Measurements from ENCODE around the gene CAPN13. TPM values are rescaled to one million over a fixed set of nuclear protein-coding genes. Genes with fewer than 3 reads are reported as not detected.

CAPN13 gene, protein sequence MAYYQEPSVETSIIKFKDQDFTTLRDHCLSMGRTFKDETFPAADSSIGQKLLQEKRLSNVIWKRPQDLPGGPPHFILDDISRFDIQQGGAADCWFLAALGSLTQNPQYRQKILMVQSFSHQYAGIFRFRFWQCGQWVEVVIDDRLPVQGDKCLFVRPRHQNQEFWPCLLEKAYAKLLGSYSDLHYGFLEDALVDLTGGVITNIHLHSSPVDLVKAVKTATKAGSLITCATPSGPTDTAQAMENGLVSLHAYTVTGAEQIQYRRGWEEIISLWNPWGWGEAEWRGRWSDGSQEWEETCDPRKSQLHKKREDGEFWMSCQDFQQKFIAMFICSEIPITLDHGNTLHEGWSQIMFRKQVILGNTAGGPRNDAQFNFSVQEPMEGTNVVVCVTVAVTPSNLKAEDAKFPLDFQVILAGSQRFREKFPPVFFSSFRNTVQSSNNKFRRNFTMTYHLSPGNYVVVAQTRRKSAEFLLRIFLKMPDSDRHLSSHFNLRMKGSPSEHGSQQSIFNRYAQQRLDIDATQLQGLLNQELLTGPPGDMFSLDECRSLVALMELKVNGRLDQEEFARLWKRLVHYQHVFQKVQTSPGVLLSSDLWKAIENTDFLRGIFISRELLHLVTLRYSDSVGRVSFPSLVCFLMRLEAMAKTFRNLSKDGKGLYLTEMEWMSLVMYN
- total RNA-seq = under 0.01 TPM in 1 of 2 replicates, not detected in the other

DNA sequence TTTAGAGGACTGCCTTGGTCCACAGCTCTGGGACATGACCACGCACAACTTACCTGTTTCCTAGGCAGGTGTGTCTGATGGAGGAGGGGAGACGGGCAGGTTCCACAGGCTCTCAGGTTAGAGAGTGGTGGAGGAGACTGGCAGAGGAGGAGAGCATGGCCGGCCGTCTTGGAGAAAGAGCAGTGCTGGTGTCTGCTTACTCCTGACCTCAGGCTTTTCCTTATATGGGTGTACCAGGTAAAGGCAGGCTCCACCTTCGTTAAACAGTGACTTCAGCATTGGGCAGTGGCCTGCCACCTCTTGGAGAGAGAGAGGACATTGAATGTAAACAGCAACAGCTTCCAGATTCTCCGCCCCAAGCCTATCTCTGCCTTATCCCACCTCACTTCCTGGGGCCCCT lies at the start of gene CAPN13:
Gene CAPN13, minus strand, starts transcription at position 198 of the 400 bp plus-strand sequence. CDS start 20,121 bp downstream, outside the sequence.
- DNase-seq (ENCODE audit: low read depth) (peak; percentile 73), FAIRE-seq (peak; percentile 60)
- TF ChIP-seq, protein P1, sequence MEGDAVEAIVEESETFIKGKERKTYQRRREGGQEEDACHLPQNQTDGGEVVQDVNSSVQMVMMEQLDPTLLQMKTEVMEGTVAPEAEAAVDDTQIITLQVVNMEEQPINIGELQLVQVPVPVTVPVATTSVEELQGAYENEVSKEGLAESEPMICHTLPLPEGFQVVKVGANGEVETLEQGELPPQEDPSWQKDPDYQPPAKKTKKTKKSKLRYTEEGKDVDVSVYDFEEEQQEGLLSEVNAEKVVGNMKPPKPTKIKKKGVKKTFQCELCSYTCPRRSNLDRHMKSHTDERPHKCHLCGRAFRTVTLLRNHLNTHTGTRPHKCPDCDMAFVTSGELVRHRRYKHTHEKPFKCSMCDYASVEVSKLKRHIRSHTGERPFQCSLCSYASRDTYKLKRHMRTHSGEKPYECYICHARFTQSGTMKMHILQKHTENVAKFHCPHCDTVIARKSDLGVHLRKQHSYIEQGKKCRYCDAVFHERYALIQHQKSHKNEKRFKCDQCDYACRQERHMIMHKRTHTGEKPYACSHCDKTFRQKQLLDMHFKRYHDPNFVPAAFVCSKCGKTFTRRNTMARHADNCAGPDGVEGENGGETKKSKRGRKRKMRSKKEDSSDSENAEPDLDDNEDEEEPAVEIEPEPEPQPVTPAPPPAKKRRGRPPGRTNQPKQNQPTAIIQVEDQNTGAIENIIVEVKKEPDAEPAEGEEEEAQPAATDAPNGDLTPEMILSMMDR (IDR thresholded peaks at IDR 0.05; ENCODE audit: insufficient read depth, low read length, severe bottlenecking) = peak; percentile 44
- Histone ChIP-seq H3K27me3 (ENCODE audit: control insufficient read depth, insufficient read depth, low read length) (peaks cover 12% of the 10 kb centered on the region), H3K36me3 (ENCODE audit: control insufficient read depth, insufficient read depth, low read length) (no peaks in the 10 kb centered on the region), H3K4me3 (ENCODE audit: low read depth, low read length) (no peak within 1 kb of the TSS)

DNA sequence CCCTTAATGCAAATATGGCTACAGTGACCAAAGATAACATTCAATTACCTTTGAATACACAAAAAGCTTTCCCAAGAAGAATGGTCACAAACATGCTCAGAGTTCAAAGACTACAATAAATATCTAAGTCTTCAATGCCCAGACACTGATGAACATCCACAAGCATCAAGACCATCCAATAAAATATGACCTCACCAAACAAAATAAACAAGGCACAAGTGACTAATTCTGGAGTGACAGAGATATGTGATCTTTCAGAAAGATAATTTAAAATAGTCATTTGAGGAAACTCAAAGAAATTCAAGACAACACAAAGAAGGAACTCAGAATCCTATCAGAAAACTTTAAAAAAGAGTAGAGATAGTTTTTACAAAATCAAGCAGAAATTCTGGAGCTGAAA lies 40.6 kb upstream of the CAPN13 start:
- H3K4me3 ChIP-seq (ENCODE audit: low read depth, low read length) = no peak overlapping the region
- FAIRE-seq = no peak
- no peak for DNase-seq (ENCODE audit: low read depth)
- no peaks in the 10 kb centered on the region for H3K27me3 ChIP-seq (ENCODE audit: control insufficient read depth, insufficient read depth, low read length)
- TF ChIP-seq, protein P1 (IDR thresholded peaks at IDR 0.05; ENCODE audit: insufficient read depth, low read length, severe bottlenecking) = no peak
- no peaks in the 10 kb centered on the region for H3K36me3 ChIP-seq (ENCODE audit: control insufficient read depth, insufficient read depth, low read length)

- Histone ChIP-seq H3K27me3 (ENCODE audit: control insufficient read depth, insufficient read depth, low read length) (no peaks in the 10 kb centered on the region), H3K4me3 (ENCODE audit: low read depth, low read length) (no peak overlapping the region), H3K36me3 (ENCODE audit: control insufficient read depth, insufficient read depth, low read length) (no peaks in the 10 kb centered on the region)
- peak; percentile 95 for FAIRE-seq
- peak; percentile 80 for DNase-seq (ENCODE audit: low read depth)
- TF ChIP-seq, protein P1 (IDR thresholded peaks at IDR 0.05; ENCODE audit: insufficient read depth, low read length, severe bottlenecking) = no peak
Measured at GRCh38 chr2:30847329-30847728, 40.1 kb upstream of the CAPN13 start.

GRCh38 chr2:30828586-30828985 lies 21.3 kb upstream of the CAPN13 start:
- FAIRE-seq = no peak
- TF ChIP-seq, protein P1 (IDR thresholded peaks at IDR 0.05; ENCODE audit: insufficient read depth, low read length, severe bottlenecking) = no peak
- no peak for DNase-seq (ENCODE audit: low read depth)
- Histone ChIP-seq H3K27me3 (ENCODE audit: control insufficient read depth, insufficient read depth, low read length) (no peaks in the 10 kb centered on the region), H3K36me3 (ENCODE audit: control insufficient read depth, insufficient read depth, low read length) (no peaks in the 10 kb centered on the region), H3K4me3 (ENCODE audit: low read depth, low read length) (no peak overlapping the region)

DNA sequence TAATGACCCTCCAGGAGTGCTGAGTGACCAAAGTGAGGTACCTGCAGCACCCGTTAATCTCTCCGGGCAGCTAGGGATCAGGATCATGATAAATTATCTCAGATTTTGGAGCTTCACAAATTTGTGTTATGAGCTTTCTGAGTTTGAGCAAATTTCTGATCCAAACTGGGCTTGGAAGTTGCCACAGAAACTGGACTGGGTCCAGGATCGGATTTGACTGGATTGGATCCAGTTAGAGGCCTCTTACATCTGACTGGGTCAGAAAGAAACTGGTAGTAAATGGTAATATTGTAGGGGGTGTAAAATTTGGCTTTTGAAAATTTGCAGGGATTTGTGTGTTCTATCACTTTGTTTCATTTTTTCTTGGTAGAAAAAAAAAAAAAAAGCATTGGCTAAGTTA lies 19.7 kb upstream of the CAPN13 start:
- DNase-seq (ENCODE audit: low read depth) = no peak
- FAIRE-seq = no peak
- no peak overlapping the region for H3K4me3 ChIP-seq (ENCODE audit: low read depth, low read length)
- H3K27me3 ChIP-seq (ENCODE audit: control insufficient read depth, insufficient read depth, low read length) = no peaks in the 10 kb centered on the region
- TF ChIP-seq, protein P1 (IDR thresholded peaks at IDR 0.05; ENCODE audit: insufficient read depth, low read length, severe bottlenecking) = no peak
- H3K36me3 ChIP-seq (ENCODE audit: control insufficient read depth, insufficient read depth, low read length) = no peaks in the 10 kb centered on the region

Data from bronchial epithelial cell (primary cell).